ENCODE measurements around the gene MICOS13.

MICOS13 gene

DNA sequence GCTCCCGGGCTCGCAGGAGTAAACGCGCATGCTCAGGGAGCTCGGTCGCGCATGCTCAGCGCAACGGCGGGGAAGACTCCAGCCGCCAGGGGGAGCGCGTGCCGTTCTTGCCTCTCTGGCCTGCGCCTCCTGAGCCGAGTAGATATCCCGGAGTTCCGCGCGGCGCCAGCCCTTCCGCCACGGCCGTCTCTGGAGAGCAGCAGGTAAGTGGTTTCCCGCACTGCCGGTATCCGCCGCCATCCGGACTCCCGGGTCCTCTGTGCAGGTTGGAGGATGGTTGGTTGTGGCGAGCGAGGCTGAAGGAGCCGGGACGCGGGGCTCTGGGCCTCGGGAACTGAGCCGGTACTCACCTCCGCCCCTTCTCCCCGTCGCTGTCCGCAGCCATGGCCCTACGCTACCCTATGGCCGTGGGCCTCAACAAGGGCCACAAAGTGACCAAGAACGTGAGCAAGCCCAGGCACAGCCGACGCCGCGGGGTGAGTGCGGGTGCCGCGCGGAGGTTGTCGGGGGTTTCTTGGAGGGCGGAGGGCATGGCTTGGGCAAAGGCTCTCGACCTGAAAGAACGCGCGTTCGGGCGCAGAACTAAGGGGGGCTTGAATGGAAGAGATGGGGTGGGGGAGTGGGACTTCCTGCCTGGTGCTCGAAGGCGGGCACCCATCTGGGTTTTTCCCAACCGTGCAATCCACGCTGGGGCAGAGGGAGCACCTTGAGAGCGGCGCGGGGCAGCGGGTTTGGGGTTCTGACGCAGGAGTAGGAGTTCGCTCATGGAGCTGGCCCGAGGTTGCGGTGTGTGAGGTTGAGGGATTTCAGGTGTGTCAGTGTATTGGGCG lies 10.0 kb upstream of the MICOS13 start, which contains the start of gene RPL36 (continued):
- TF ChIP-seq, protein P1, sequence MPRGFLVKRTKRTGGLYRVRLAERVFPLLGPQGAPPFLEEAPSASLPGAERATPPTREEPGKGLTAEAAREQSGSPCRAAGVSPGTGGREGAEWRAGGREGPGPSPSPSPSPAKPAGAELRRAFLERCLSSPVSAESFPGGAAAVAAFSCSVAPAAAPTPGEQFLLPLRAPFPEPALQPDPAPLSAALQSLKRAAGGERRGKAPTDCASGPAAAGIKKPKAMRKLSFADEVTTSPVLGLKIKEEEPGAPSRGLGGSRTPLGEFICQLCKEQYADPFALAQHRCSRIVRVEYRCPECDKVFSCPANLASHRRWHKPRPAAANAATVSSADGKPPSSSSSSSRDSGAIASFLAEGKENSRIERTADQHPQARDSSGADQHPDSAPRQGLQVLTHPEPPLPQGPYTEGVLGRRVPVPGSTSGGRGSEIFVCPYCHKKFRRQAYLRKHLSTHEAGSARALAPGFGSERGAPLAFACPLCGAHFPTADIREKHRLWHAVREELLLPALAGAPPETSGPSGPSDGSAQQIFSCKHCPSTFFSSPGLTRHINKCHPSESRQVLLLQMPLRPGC (tag by site-specific recombination; IDR thresholded peaks at IDR 0.05): peak; percentile 63; the same call in 1 of the 2 replicates
- TF ChIP-seq ZNF76 (tag by site-specific recombination; IDR thresholded peaks at IDR 0.05; ENCODE audit: borderline replicate concordance, low read depth) (peak; percentile 94), ZNF184 (tag by site-specific recombination; IDR thresholded peaks at IDR 0.05) (no peak; the same call in 1 of the 2 replicates), FEZF1 (tag by site-specific recombination; IDR thresholded peaks at IDR 0.05) (no peak), ZNF24 (tag by site-specific recombination; IDR thresholded peaks at IDR 0.05) (peak; percentile 58), ZNF558 (tag by site-specific recombination; IDR thresholded peaks at IDR 0.05) (no peak), ZBTB20 (tag by site-specific recombination; IDR thresholded peaks at IDR 0.05) (peak; percentile 47; the same call in 1 of the 2 replicates), HOXC10 (CRISPR knock-in tag; IDR thresholded peaks at IDR 0.05) (no peak), ZNF292 (tag by site-specific recombination; IDR thresholded peaks at IDR 0.05; ENCODE audit: borderline replicate concordance, low read depth) (no peak), HOXD13 (CRISPR knock-in tag; IDR thresholded peaks at IDR 0.05; ENCODE audit: borderline replicate concordance) (no peak), ZNF274 (IDR thresholded peaks at IDR 0.05; ENCODE audit: low read length) (no peak), ZNF274 (tag by site-specific recombination; IDR thresholded peaks at IDR 0.05; ENCODE audit: borderline replicate concordance) (no peak), ZBTB8A (tag by site-specific recombination; IDR thresholded peaks at IDR 0.05) (peak; percentile 67), ZNF2 (tag by site-specific recombination; IDR thresholded peaks at IDR 0.05) (peak; percentile 92), GLIS1 (tag by site-specific recombination; IDR thresholded peaks at IDR 0.05) (0 out of 2 replicates have a peak, but pooled peaks have one; percentile 15), ZNF610 (tag by site-specific recombination; IDR thresholded peaks at IDR 0.05; ENCODE audit: borderline replicate concordance) (peak; percentile 53), ZNF146 (tag by site-specific recombination; IDR thresholded peaks at IDR 0.05) (peak; percentile 44; the same call in 1 of the 2 replicates), ZNF521 (tag by site-specific recombination; IDR thresholded peaks at IDR 0.05) (no peak), OVOL3 (tag by site-specific recombination; IDR thresholded peaks at IDR 0.05) (0 out of 2 replicates have a peak, but pooled peaks have one; percentile 20), ZNF624 (tag by site-specific recombination; IDR thresholded peaks at IDR 0.05) (no peak), SP7 (tag by site-specific recombination; IDR thresholded peaks at IDR 0.05) (peak; percentile 92), ZNF391 (tag by site-specific recombination; IDR thresholded peaks at IDR 0.05; ENCODE audit: borderline replicate concordance, low read depth) (peak; percentile 94; the same call in 1 of the 2 replicates), ZNF394 (tag by site-specific recombination; IDR thresholded peaks at IDR 0.05; ENCODE audit: borderline replicate concordance) (peak; percentile 82), KLF10 (tag by site-specific recombination; IDR thresholded peaks at IDR 0.05) (peak; percentile 73), ZSCAN30 (tag by site-specific recombination; IDR thresholded peaks at IDR 0.05) (peak; percentile 80), ZNF221 (tag by site-specific recombination; IDR thresholded peaks at IDR 0.05; ENCODE audit: borderline replicate concordance) (0 out of 2 replicates have a peak, but pooled peaks have one; percentile 51), ZNF112 (tag by site-specific recombination; IDR thresholded peaks at IDR 0.05) (no peak)
- TF ChIP-seq, protein P2, sequence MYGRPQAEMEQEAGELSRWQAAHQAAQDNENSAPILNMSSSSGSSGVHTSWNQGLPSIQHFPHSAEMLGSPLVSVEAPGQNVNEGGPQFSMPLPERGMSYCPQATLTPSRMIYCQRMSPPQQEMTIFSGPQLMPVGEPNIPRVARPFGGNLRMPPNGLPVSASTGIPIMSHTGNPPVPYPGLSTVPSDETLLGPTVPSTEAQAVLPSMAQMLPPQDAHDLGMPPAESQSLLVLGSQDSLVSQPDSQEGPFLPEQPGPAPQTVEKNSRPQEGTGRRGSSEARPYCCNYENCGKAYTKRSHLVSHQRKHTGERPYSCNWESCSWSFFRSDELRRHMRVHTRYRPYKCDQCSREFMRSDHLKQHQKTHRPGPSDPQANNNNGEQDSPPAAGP (tag by site-specific recombination; IDR thresholded peaks at IDR 0.05): peak; percentile 83
- TF ChIP-seq, protein P3, sequence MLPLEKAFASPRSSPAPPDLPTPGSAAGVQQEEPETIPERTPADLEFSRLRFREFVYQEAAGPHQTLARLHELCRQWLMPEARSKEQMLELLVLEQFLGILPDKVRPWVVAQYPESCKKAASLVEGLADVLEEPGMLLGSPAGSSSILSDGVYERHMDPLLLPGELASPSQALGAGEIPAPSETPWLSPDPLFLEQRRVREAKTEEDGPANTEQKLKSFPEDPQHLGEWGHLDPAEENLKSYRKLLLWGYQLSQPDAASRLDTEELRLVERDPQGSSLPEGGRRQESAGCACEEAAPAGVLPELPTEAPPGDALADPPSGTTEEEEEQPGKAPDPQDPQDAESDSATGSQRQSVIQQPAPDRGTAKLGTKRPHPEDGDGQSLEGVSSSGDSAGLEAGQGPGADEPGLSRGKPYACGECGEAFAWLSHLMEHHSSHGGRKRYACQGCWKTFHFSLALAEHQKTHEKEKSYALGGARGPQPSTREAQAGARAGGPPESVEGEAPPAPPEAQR (tag by site-specific recombination; IDR thresholded peaks at IDR 0.05): peak; percentile 59; the same call in 1 of the 2 replicates
- TF ChIP-seq, protein P4, sequence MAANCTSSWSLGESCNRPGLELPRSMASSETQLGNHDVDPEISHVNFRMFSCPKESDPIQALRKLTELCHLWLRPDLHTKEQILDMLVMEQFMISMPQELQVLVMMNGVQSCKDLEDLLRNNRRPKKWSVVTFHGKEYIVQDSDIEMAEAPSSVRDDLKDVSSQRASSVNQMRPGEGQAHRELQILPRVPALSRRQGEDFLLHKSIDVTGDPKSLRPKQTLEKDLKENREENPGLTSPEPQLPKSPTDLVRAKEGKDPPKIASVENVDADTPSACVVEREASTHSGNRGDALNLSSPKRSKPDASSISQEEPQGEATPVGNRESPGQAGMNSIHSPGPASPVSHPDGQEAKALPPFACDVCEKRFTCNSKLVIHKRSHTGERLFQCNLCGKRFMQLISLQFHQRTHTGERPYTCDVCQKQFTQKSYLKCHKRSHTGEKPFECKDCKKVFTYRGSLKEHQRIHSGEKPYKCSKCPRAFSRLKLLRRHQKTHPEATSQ (tag by site-specific recombination; IDR thresholded peaks at IDR 0.05): peak; percentile 33; the same call in 1 of the 2 replicates
- TF ChIP-seq, protein P5, sequence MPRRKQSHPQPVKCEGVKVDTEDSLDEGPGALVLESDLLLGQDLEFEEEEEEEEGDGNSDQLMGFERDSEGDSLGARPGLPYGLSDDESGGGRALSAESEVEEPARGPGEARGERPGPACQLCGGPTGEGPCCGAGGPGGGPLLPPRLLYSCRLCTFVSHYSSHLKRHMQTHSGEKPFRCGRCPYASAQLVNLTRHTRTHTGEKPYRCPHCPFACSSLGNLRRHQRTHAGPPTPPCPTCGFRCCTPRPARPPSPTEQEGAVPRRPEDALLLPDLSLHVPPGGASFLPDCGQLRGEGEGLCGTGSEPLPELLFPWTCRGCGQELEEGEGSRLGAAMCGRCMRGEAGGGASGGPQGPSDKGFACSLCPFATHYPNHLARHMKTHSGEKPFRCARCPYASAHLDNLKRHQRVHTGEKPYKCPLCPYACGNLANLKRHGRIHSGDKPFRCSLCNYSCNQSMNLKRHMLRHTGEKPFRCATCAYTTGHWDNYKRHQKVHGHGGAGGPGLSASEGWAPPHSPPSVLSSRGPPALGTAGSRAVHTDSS (tag by site-specific recombination; IDR thresholded peaks at IDR 0.05): no peak
- TF ChIP-seq, protein P6, sequence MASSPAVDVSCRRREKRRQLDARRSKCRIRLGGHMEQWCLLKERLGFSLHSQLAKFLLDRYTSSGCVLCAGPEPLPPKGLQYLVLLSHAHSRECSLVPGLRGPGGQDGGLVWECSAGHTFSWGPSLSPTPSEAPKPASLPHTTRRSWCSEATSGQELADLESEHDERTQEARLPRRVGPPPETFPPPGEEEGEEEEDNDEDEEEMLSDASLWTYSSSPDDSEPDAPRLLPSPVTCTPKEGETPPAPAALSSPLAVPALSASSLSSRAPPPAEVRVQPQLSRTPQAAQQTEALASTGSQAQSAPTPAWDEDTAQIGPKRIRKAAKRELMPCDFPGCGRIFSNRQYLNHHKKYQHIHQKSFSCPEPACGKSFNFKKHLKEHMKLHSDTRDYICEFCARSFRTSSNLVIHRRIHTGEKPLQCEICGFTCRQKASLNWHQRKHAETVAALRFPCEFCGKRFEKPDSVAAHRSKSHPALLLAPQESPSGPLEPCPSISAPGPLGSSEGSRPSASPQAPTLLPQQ (tag by site-specific recombination; IDR thresholded peaks at IDR 0.05): peak; percentile 81

Data from HEK293 (cell line).